ENCODE measurements around the gene PGPEP1.
"Not testable (repeated sequence)": the region's sequence is repeated elsewhere in the genome, so short reads cannot be mapped to it uniquely, and the experiment has no call there.

The PGPEP1 gene

DNA sequence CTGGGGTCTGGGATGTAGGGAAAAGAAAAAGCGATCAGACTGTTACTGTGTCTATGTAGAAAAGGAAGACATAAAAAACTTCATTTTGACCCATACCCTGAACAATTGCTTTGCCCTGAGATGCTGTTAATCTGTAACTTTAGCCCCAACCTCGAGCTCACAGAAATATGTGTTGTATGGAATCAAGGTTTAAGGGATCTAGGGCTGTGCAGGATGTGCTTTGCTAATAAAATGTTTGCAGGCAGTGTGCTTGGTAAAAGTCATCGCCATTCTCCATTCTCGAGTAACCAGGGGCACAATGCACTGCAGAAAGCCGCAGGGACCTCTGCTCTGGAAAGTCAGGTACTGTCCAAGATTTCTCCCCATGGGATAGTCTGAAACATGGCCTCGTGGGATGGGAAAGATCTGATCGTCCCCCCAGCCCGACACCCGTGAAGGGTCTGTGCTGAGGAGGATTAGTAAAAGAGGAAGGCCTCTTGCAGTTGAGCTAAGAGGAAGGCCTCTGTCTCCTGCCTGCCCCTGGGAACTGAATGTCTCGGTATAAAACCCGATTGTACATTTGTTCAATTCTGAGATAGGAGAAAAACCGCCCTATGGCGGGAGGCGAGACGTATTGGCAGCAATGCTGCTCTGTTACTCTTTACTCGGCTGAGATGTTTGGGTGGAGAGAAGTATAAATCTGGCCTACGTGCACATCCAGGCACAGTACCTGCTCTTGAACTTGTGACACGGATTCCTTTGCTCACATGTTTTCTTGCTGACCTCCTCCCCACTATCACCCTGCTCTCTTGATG is 62.3 kb downstream of the PGPEP1 start:
- H3K4me3 Mint-ChIP-seq, H3K27ac Mint-ChIP-seq, H3K27me3 Mint-ChIP-seq, DNase-seq, ATAC-seq, H3K9me3 Mint-ChIP-seq: not testable (repeated sequence)
- peaks cover 11% of the 10 kb centered on the region for H3K4me1 Mint-ChIP-seq

DNA sequence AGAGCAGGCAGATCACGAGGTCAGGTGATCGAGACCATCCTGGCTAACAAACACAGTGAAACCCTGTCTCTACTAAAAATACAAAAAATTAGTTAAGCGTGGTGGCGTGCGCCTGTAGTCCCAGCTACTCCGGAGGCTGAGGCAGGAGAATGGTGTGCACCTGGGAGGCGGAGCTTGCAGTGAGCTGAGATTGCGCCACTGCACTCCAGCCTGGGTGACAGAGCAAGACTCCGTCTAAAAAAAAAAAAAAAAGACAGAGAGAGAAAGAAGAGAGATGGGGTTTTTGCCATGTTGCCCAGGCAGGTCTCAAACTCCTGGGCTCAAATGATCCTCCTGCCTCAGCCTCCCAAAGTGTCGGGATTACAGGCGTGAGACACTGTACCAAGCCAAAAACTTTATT is 65.4 kb downstream of the PGPEP1 start:
- not testable (repeated sequence) for H3K27me3 Mint-ChIP-seq, H3K9me3 Mint-ChIP-seq
- H3K4me1 Mint-ChIP-seq: peaks cover 17% of the 10 kb centered on the region

DNA sequence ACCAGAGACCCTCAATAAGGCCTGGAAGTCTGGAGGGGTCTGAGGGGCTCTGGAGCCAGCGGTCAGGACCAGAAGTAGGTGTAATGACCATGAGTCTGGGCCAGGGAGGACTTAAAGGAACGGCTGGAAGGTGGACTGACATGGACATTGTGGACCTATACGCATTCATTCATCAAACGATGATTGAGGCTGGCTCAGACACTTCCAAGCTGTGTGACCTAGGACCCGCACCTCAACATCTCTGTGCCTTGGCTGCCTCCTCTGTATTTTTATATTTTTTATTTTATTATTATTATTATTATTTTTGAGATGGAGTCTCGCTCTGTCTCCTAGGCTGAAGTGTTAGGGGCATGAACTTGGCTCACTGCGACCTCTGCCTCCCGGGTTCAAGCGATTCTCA is 66.4 kb downstream of the PGPEP1 start:
- ATAC-seq: no peak
- Mint-ChIP-seq H3K9me3 (no peaks in the 10 kb centered on the region), H3K27me3 (peaks cover 14% of the 10 kb centered on the region), H3K4me3 (no peak overlapping the region), H3K4me1 (peaks cover 13% of the 10 kb centered on the region), H3K27ac (no peak overlapping the region)
- no peak for DNase-seq

More for the DNA sequence above, 65.4 kb downstream of the PGPEP1 start:
- DNase-seq, H3K27ac Mint-ChIP-seq, ATAC-seq, H3K4me3 Mint-ChIP-seq: not testable (repeated sequence)

DNA sequence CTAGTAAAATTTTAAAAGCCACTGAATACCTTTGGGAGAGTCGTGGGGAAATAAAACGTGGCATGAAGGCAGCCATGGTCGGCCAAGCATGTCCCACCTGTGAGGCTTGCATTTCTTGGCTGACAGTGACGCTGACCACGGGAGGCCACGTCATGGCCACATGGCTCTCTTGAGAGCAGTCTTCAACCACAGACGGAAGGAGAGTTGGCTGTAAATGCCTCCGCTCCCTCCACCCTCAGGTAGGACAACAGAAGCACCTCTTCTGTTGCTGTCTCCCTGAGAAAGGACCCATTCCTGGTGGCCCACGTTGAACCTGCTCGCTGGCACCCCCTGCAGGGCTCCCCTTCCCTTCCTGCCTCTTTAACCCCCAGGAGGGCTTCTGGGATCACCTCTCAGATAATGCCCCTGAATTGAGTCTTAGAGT is 67.7 kb downstream of the PGPEP1 start:
- DNase-seq: peak in 1 of 2 donors; percentile 28
- peaks cover 27% of the 10 kb centered on the region for H3K27me3 Mint-ChIP-seq
- H3K9me3 Mint-ChIP-seq: no peaks in the 10 kb centered on the region
- peaks cover 10% of the 10 kb centered on the region for H3K4me1 Mint-ChIP-seq
- H3K27ac Mint-ChIP-seq: no peak overlapping the region
- ATAC-seq: peak; percentile 37
- H3K4me3 Mint-ChIP-seq: no peak overlapping the region

DNA sequence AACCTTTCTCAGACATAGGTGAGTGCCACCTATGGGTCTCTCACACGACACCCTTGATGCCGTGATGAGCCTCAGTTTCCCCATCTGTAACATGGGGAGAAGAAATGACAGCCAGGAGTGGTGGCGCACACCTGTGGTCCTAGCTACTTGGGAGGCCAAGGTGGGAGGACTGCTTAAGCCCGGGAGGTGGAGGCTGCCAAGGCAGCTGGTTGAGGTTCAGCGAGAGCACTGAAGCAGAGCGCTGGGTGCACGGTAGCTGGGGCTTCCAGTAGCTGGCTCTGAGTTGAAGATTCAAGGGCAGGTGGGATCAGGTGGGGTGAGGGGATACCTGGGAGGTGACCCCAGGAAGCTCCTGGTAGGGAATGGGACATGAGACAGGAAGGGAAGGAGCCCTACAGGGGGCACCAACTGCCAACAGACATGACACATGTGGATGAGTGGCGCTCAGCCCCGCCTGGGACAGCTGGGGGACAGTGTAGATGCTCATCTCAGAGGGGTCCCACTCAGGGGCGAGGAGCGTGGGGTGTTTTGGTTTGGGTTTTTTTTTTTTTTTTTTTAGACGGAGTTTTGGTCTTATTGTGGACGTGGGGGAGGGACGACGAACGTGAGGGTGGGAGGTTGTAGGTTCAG is 72.3 kb downstream of the PGPEP1 start:
- DNase-seq (peak in 1 of 2 donors; percentile 13), ATAC-seq (no peak)
- Mint-ChIP-seq H3K4me1 (peaks cover 48% of the 10 kb centered on the region), H3K9me3 (no peaks in the 10 kb centered on the region), H3K4me3 (no peak overlapping the region), H3K27me3 (peaks cover 66% of the 10 kb centered on the region), H3K27ac (no peak overlapping the region)

DNA sequence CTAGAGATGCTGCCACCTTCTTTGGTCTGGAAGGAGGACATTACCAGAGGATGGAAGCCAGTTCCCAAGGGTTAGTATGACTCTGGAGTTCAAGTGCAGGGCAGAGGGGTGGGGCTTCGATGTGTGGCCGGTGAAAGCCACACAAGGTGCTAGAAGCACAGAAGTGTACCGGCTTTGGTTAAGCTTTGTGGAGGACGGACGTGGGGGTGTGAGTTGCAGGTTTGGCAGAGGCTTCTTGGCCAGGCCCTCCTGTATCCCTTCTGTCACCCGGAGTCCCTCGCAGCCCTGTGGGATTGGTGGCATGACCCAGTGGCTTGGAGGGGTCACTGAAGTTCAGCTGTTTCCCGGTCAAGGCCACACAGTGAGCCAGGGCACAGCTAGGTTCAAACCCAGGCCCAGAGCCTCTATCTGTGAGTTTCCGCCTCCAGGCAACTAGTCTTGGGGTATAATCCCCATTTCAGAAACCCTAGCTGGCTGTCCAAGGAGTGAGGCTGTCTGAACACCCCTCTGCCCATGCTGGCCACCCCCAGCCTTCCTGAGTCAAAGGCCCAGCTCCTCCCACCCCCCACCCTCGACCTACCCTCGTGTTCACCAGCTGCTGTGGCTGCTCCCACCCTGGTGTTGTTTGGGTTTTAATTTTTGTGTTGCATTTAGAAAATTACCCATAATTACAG is 74.2 kb downstream of the PGPEP1 start:
- ATAC-seq (no peak), DNase-seq (peak in 1 of 2 donors; percentile 28)
- H3K4me3 Mint-ChIP-seq: peak overlapping the region; percentile 75 to 84
- no peak overlapping the region for H3K27ac Mint-ChIP-seq
- peaks cover 77% of the 10 kb centered on the region for H3K27me3 Mint-ChIP-seq
- H3K9me3 Mint-ChIP-seq: no peaks in the 10 kb centered on the region
- H3K4me1 Mint-ChIP-seq: peaks cover 61% of the 10 kb centered on the region

DNA sequence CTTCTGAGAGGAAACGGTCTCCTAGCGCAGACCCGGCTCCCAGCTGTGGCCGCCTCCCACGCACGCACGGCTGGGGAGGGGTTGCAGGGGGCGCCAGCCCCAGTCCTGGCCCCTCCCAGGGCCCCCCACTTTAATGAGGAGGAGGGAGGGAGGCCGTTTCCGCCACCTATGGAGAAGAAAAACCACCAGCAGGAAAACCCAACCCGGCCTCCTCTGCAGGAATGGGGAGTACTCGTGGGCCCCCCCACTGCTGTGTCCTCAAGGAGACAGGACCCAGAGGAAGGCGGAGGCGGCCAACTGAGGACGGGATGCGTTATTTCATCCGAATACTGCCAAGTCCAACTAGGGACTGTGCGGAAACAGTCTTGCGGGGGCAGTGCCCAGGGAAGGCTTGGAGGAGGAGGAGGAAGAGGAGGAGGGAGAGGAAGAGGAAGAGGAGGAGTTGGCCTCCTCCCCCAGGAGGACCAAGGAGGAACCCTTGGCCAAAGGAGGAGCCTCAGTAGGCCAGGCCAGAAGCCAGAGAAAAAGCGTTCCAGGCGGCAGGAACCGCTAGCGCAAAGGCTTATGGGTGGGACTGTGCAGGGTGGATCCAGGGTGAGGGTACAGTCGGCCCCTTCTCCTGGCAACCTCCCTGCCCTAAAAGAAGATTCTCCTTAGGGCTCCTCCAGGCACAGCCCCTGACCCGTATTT is 74.9 kb downstream of the PGPEP1 start:
- peak overlapping the region; percentile 92 for H3K4me3 Mint-ChIP-seq
- no peak overlapping the region for H3K27ac Mint-ChIP-seq
- peak in 1 of 2 donors; percentile 20 for DNase-seq
- H3K9me3 Mint-ChIP-seq: no peaks in the 10 kb centered on the region
- ATAC-seq: no peak
- H3K4me1 Mint-ChIP-seq: peaks cover 62% of the 10 kb centered on the region
- peaks cover 77% of the 10 kb centered on the region for H3K27me3 Mint-ChIP-seq

DNA sequence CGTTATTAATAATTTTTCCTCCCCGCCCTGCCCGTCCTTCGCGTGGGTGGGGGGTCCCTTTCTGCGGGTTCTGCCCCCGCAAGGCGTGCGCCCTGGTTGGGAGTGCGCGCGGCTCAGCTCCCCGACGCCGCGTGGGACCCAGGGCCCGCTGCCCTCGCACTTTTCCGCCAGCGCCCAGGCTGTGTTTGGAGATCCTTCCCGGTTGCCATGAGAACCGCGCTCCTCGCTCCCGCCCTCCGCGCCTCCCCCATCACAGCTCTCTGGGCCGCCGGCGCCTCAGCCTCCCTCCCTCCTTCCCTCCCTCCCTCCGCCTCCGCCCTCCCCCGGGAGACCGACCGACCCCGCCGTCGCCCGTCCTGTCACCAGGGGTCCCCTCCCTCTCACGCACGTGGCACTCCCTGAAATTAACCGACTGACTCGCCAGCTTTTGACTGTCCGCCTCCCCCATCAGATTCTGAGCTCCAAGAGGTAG is 76.4 kb downstream of the PGPEP1 start:
- Mint-ChIP-seq H3K27ac (peak overlapping the region; percentile 81 to 93), H3K9me3 (no peaks in the 10 kb centered on the region), H3K4me3 (peak overlapping the region; percentile 92), H3K4me1 (peaks cover 71% of the 10 kb centered on the region), H3K27me3 (peaks cover 63% of the 10 kb centered on the region)
- DNase-seq (peak in 1 of 2 donors; percentile 67), ATAC-seq (peak; percentile 6)

DNA sequence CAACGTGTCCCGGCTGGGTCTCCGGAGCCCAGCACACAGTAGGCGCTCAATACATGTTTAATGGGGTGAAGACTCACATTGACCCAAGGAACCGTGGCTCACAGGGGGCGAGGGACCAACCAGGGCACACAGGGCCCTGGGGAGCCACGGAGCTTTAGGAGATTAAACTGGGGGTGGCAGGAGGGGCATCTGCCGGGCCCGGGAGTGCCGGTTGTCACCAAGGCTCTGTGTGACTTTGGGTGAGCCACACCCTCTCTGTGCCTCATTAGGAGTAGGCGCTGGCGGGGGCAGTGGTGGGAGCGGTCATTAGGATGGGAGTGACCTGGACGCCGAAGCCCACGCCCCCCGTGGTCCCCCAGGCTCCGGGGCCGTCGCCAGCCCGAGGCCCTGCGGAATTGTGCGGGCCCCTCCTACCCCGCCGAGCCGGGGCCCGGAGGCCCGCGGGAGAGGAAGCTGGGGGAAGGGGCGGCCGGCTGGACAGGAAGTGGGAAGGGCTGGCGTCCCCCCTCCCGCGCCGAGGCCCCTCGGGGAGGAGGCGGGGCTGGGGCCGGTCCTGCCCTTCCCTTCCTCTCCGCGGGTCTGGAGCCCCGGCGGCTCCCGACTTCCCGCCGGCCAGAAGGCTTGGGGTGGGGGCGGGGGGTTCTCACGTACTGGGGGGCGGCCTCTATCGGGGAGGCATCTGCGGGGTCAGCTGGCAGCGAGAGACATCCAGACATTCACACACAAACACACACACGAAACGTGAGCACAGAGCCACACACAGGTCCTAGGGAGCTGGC is 77.0 kb downstream of the PGPEP1 start:
- peak overlapping the region; percentile 92 for H3K4me3 Mint-ChIP-seq
- H3K27me3 Mint-ChIP-seq: peaks cover 56% of the 10 kb centered on the region
- H3K27ac Mint-ChIP-seq: peak overlapping the region; percentile 59 to 89
- ATAC-seq (peak; percentile 11), DNase-seq (peak in 1 of 2 donors; percentile 47)
- peaks cover 77% of the 10 kb centered on the region for H3K4me1 Mint-ChIP-seq
- no peaks in the 10 kb centered on the region for H3K9me3 Mint-ChIP-seq

DNA sequence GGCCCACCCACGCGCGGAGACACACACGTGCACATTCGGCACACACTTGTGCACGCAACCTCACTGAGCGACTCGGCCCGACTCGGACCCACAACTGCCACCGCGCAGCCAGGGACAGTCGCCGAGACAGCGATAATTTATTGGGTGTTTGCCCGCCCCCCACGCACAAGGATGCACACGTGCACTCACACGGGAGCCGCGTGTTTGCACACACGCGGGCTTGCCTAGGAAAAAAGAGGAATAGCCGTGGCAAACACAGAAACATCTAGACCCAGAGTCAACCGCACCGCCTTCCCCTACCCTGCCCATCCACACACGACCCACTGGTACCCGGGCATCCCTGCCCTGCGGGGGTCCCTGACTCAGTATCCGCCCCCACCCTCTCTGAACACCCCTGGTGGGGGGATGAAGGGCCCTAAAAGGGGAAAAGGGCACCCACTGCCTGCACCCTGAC is 77.7 kb downstream of the PGPEP1 start:
- ATAC-seq (peak; percentile 0), DNase-seq (peak in 1 of 2 donors; percentile 50)
- Mint-ChIP-seq H3K27ac (peak overlapping the region in 1 of 2 donors; percentile 59), H3K27me3 (peaks cover 50% of the 10 kb centered on the region), H3K4me1 (peaks cover 83% of the 10 kb centered on the region), H3K9me3 (no peaks in the 10 kb centered on the region), H3K4me3 (peak overlapping the region; percentile 75 to 87)

DNA sequence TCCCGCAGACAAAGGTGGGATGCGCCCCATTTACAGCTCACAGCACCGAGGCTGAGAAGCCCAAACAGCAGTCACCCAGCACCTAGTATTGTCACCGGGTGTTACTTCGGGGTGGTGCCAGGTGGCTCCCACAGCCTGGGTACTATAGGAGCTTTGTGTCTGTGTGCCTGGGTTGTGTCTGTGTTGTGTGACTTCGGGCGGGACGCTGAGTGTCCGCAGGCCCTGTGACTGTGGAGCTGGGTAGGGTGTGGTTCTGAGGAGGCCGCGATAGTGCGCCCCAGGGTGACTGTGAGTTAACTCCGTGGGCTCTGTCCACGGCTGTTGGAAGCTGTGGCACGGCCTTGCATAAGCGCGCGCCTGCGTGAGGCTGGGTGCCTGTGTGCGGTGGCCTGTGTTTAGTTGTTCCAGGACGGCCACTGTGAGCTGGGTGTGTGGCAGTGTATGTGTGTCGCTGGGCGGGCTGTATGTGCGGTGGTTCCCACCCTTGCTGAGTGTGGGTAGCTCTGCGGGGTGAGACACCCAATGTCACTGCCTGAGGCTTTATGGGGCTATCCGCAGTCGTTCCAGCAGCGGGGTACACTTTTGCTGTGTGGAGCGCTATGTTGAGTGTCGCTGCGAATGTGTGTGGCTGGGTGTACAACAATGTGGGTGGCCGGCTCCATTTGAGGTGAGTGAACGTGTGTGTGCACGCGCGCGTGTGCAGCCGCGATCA is 78.2 kb downstream of the PGPEP1 start:
- Mint-ChIP-seq H3K9me3 (no peaks in the 10 kb centered on the region), H3K4me3 (peak overlapping the region; percentile 75 to 87), H3K27ac (peak overlapping the region; percentile 52 to 74), H3K27me3 (peaks cover 44% of the 10 kb centered on the region), H3K4me1 (peaks cover 89% of the 10 kb centered on the region)
- peak in 1 of 2 donors; percentile 50 for DNase-seq
- ATAC-seq: peak; percentile 32

DNA sequence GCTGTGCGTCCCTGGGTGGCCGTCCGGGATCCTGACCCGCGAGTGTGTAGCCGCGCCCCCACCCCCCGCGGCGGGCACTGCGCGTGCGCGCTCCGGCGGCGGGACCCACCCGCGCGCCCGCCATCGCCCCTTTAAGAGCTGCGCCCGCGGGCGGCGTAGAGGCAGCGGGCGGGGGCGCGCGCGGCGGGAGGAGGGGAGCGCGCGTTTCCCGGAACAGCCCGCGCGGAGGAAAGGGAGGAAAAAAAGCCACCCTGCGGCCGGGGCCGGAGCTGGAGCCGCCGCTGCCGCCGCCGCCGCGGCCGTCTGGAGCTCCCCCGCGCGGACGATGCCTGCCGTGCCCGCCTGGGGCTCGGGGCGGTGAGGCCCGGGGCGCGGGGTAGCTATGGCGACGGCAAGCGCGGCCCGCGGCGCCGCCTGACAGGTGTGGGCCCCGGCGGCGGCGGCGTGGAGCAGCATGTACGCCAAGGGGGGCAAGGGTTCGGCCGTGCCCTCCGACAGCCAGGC is 78.8 kb downstream of the PGPEP1 start, which contains the start of gene SSBP4:
Gene SSBP4, plus strand, starts transcription at position 204 of the 504 bp plus-strand sequence. Its CDS starts 251 bp downstream, at position 455.
- Mint-ChIP-seq H3K4me1 (peaks cover 91% of the 10 kb centered on the region), H3K27me3 (peaks cover 38% of the 10 kb centered on the region), H3K9me3 (no peaks in the 10 kb centered on the region), H3K27ac (peak within 1 kb of the TSS; percentile 52 to 76), H3K4me3 (peak within 1 kb of the TSS; percentile 87)
- peak; percentile 77 to 79 for DNase-seq
- peak; percentile 69 for ATAC-seq
